Astrocyte of the spinal cord (primary cell): ENCODE measurements around the gene DDX54.

Experiments
- DNase-seq: peaks from one replicate; pipeline ENCODE4 v3.0.0; 2011; ENCODE audit warnings: low read depth, low spot score
- H3K4me3 ChIP-seq: 2 replicates; pipeline ENCODE4 v1.5.1; 2011; ENCODE audit warnings: low read depth, mild to moderate bottlenecking, low read length, moderate library complexity
- in situ Hi-C: cut with HindIII; loops from 2 replicates; pipeline ENCODE4 v1.10.0; 2017; ENCODE audit warnings: low sequenced_read_pairs
- TF ChIP-seq, protein P1 (sequence below): IDR thresholded peaks from 2 replicates; pipeline ENCODE4 v1.5.1; 2012; ENCODE audit warnings: low read depth, mild to moderate bottlenecking, low read length, inconsistent platforms

DDX54 gene, protein sequence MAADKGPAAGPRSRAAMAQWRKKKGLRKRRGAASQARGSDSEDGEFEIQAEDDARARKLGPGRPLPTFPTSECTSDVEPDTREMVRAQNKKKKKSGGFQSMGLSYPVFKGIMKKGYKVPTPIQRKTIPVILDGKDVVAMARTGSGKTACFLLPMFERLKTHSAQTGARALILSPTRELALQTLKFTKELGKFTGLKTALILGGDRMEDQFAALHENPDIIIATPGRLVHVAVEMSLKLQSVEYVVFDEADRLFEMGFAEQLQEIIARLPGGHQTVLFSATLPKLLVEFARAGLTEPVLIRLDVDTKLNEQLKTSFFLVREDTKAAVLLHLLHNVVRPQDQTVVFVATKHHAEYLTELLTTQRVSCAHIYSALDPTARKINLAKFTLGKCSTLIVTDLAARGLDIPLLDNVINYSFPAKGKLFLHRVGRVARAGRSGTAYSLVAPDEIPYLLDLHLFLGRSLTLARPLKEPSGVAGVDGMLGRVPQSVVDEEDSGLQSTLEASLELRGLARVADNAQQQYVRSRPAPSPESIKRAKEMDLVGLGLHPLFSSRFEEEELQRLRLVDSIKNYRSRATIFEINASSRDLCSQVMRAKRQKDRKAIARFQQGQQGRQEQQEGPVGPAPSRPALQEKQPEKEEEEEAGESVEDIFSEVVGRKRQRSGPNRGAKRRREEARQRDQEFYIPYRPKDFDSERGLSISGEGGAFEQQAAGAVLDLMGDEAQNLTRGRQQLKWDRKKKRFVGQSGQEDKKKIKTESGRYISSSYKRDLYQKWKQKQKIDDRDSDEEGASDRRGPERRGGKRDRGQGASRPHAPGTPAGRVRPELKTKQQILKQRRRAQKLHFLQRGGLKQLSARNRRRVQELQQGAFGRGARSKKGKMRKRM

DNA sequence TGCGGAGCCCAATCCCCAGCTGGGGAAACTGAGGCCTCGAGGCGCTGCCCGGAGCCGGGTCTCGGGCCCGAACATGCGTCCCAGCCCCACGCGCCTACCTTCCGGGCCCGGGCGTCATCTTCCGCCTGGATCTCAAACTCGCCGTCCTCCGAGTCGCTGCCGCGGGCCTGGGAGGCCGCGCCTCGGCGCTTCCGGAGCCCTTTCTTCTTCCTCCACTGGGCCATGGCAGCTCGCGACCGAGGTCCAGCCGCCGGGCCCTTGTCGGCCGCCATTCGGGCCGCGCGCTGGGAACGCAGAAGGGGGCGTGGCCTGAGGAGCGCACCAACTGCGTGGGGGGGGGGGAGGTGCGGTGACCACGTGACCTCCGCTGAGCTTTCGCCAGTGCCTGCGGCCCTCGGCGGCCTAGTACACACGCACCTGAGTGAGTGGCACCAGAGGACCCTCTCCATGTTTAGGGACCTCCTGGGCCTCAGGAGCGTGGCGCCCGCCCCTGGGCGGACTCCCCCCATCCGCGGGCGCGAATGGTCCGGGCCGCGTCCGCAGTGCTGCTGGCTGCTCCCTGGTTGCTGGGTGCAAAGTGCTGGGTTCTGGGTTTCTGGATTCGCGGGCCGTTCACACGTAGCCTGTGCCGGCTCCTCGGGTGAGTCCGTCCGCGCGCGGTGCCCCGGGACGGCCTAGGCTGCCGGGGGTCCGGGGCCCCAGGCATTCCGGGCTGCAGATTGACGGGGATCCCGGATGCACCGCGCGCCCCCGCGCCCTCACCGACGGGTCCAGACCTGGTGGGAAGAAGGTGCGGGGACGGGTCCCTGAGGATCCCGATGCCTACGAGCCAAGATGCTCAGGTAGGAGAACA, at the start of gene DDX54, which contains the start of gene RITA1:
Gene DDX54, minus strand, starts transcription at position 299 of the 853 bp plus-strand sequence. Its CDS starts 27 bp downstream, at position 272.
Gene RITA1, plus strand, starts transcription at position 542 of the 853 bp plus-strand sequence. CDS start 1,026 bp downstream, outside the sequence.
- in situ Hi-C loops, result no loop called here
- DNase-seq, result peak; percentile 82
- TF ChIP-seq, protein P1, sequence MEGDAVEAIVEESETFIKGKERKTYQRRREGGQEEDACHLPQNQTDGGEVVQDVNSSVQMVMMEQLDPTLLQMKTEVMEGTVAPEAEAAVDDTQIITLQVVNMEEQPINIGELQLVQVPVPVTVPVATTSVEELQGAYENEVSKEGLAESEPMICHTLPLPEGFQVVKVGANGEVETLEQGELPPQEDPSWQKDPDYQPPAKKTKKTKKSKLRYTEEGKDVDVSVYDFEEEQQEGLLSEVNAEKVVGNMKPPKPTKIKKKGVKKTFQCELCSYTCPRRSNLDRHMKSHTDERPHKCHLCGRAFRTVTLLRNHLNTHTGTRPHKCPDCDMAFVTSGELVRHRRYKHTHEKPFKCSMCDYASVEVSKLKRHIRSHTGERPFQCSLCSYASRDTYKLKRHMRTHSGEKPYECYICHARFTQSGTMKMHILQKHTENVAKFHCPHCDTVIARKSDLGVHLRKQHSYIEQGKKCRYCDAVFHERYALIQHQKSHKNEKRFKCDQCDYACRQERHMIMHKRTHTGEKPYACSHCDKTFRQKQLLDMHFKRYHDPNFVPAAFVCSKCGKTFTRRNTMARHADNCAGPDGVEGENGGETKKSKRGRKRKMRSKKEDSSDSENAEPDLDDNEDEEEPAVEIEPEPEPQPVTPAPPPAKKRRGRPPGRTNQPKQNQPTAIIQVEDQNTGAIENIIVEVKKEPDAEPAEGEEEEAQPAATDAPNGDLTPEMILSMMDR, result no peak
- H3K4me3 ChIP-seq, result peak within 1 kb of the TSS; percentile 86

DNA sequence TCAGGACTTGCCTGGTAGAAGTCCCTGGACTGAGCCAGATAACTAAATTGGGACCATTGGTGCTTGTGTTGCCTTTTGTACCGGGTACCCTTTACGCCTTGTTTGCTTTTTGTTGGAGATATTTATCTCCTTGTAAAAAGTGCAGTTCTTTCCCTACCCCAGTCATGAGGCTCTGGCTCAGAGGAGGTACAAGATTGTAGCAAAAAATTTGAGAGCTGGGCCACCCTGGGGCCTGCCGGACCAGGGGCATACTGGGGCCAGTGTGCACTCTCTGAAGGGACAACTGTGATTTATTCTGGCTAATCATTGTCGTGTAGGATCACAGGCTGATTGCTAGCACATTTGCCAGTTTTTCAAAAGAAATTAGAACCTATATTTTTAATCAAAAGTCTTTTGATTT, 49.2 kb upstream of the DDX54 start:
- no peak for DNase-seq
- no peak overlapping the region for H3K4me3 ChIP-seq
- in situ Hi-C loops, result no loop called here
- TF ChIP-seq, protein P1, result no peak

DNA sequence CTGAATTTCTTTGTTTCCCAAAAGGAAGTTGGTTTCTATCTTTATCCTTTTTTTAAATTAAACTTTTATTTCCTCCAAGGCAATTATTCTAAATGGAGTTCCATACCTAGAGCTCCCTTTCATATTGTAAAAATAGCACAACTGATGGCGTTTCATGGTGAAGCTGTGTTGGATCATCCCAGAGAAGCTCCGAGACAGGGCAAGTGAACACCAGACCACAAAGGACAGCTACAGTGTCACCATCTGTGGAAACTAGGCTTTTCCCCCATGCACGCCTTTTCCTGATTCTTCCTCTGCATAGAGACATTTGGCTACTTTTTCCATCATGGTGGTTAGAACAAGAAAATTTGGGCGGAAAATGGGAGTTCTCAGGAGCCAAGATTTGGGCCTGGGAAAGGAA, 48.7 kb upstream of the DDX54 start:
- no peak for DNase-seq
- in situ Hi-C loops, result no loop called here
- TF ChIP-seq, protein P1, result no peak
- H3K4me3 ChIP-seq, result no peak overlapping the region

DNA sequence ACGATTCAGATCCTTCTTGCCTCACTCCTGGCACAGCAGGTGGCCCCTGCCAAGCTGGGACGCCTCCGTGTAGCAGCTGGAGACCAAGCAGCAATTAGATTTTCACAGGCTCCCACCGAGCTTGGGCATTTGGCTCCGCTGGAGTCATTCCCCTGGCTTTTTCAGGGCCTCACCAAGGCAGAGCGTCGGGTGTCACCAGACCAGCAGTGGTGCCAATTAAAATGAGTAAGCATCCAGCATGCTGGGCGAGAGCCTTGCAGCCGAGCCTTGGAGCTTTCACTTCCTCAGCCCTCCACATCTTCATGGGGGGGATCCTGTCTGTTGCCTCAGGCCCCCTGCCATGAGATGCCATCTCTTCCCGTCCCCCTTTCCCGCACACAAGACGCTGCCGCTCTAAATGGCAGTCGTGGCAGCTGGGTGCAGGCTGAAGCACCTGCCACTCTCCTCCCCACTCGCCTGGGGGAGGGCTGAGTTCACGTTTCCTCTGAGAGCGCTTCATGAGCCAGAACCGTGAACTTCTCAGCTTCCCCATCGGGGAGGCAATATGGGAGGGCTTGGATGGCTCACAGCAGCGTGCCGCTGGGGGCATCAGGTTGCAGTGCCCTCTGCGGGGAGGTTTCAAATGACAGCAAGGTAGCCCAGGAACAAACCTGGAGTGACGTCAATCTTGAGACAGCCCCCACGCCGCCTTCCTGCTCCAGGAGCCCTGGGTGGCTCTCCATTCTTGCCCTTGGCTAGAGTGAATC, 47.7 kb upstream of the DDX54 start:
- DNase-seq, result peak; percentile 61
- TF ChIP-seq, protein P1, result no peak
- in situ Hi-C loops, result no loop called here
- no peak overlapping the region for H3K4me3 ChIP-seq

DNA sequence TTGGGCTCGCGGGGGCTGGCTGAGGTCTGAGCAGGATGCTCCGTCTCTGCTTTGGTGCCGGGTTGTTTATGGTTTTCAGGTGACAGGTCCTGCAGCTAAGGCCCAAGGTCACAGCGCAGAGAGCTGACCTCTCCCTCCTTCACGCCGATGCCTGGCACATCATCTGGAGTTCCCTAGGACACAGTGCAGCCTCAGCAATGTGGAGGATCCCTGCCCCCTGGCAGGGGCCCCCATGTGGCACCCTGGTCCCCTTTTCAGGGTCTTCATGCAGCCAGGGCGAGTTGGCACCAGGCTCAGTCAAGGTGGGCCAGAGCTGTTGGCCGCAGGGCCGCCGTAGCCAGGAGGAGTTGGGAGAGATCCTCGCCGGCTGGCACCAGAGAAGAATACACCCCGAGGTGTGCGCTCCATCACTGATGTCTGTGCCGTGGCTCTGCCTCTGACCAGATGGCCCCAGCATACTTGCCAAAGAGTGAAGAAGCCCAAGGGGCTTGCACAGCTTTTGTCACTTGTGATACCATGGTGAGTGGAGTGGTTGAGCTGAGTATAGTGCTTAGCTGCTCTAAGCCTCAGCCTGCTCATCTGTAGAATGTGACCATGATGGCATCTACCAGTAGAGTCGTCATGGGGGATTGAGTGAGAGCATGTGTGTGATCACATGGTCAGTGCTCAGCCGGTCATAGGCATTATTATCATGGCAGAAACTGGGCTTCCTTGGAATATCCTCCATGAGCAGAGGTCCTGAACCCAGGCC, 47.0 kb upstream of the DDX54 start:
- in situ Hi-C loops, result no loop called here
- no peak for DNase-seq
- no peak overlapping the region for H3K4me3 ChIP-seq
- TF ChIP-seq, protein P1, result no peak
